ENCODE data around the gene SLMAP. TPM values are rescaled to one million over a fixed set of nuclear protein-coding genes. Genes with fewer than 3 reads are reported as not detected.

The SLMAP gene
- total and polyA plus RNA-seq, 2 experiments from 2014 or later, result 32.1 to 73.0 TPM

DNA sequence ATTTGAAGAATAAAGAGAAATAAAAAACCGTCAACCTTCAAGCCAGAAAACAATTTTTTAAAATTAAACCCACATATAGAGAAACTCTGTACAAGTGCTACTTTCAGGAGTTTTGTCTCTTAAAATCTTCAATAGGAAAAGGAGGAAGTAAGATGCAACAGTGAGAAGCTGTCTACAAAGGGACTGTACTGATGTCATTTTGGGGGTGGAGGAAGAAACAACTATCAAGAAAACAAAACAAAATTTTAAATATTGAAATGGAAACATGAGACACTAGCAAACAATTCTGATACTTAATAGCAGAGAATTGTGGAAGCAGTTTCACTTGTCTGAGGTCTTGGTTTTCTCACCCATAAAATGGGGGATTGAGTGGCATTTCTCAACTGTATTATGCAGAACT is 84.4 kb downstream of the SLMAP start (continued):
- TF ChIP-seq, protein P1, sequence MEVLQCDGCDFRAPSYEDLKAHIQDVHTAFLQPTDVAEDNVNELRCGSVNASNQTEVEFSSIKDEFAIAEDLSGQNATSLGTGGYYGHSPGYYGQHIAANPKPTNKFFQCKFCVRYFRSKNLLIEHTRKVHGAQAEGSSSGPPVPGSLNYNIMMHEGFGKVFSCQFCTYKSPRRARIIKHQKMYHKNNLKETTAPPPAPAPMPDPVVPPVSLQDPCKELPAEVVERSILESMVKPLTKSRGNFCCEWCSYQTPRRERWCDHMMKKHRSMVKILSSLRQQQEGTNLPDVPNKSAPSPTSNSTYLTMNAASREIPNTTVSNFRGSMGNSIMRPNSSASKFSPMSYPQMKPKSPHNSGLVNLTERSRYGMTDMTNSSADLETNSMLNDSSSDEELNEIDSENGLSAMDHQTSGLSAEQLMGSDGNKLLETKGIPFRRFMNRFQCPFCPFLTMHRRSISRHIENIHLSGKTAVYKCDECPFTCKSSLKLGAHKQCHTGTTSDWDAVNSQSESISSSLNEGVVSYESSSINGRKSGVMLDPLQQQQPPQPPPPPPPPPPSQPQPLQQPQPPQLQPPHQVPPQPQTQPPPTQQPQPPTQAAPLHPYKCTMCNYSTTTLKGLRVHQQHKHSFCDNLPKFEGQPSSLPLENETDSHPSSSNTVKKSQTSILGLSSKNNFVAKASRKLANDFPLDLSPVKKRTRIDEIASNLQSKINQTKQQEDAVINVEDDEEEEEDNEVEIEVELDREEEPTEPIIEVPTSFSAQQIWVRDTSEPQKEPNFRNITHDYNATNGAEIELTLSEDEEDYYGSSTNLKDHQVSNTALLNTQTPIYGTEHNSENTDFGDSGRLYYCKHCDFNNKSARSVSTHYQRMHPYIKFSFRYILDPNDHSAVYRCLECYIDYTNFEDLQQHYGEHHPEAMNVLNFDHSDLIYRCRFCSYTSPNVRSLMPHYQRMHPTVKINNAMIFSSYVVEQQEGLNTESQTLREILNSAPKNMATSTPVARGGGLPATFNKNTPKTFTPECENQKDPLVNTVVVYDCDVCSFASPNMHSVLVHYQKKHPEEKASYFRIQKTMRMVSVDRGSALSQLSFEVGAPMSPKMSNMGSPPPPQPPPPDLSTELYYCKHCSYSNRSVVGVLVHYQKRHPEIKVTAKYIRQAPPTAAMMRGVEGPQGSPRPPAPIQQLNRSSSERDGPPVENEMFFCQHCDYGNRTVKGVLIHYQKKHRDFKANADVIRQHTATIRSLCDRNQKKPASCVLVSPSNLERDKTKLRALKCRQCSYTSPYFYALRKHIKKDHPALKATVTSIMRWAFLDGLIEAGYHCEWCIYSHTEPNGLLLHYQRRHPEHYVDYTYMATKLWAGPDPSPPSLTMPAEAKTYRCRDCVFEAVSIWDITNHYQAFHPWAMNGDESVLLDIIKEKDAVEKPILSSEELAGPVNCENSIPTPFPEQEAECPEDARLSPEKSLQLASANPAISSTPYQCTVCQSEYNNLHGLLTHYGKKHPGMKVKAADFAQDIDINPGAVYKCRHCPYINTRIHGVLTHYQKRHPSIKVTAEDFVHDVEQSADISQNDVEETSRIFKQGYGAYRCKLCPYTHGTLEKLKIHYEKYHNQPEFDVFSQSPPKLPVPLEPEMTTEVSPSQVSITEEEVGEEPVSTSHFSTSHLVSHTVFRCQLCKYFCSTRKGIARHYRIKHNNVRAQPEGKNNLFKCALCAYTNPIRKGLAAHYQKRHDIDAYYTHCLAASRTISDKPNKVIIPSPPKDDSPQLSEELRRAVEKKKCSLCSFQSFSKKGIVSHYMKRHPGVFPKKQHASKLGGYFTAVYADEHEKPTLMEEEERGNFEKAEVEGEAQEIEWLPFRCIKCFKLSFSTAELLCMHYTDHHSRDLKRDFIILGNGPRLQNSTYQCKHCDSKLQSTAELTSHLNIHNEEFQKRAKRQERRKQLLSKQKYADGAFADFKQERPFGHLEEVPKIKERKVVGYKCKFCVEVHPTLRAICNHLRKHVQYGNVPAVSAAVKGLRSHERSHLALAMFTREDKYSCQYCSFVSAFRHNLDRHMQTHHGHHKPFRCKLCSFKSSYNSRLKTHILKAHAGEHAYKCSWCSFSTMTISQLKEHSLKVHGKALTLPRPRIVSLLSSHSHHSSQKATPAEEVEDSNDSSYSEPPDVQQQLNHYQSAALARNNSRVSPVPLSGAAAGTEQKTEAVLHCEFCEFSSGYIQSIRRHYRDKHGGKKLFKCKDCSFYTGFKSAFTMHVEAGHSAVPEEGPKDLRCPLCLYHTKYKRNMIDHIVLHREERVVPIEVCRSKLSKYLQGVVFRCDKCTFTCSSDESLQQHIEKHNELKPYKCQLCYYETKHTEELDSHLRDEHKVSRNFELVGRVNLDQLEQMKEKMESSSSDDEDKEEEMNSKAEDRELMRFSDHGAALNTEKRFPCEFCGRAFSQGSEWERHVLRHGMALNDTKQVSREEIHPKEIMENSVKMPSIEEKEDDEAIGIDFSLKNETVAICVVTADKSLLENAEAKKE (CRISPR knock-in tag; IDR thresholded peaks at IDR 0.05), result no peak
- TF ChIP-seq, protein P2, sequence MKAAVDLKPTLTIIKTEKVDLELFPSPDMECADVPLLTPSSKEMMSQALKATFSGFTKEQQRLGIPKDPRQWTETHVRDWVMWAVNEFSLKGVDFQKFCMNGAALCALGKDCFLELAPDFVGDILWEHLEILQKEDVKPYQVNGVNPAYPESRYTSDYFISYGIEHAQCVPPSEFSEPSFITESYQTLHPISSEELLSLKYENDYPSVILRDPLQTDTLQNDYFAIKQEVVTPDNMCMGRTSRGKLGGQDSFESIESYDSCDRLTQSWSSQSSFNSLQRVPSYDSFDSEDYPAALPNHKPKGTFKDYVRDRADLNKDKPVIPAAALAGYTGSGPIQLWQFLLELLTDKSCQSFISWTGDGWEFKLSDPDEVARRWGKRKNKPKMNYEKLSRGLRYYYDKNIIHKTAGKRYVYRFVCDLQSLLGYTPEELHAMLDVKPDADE (IDR thresholded peaks at IDR 0.05), result no peak

DNA sequence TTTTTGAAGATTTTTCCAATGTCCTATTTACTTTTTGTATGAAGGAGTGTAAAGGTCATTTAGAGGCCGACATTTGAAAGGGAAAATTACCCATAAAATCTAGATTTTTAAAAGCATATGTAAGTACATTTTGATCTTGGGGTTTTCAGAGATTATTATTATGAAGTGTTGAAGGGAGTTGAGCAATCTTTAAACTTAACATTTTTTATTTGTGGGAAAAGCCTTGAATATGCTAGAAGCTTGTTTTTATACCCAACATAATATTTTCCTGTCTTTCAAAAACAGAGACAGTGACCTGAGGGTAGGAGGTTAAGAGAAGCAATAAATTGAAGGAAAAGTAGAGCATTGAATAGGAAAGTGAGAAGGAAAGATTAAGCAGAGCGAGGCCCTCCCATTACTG is 85.7 kb downstream of the SLMAP start:
- Mint-ChIP-seq H3K9me3 (no peaks in the 10 kb centered on the region), H3K27ac (no peak overlapping the region), H3K4me3 (no peak overlapping the region), H3K36me3 (ENCODE audit: low read depth) (no peaks in the 10 kb centered on the region; the same call in 2 of the 3 replicates), H3K27me3 (ENCODE audit: insufficient read depth, low read depth, poor library complexity) (peaks cover 3% of the 10 kb centered on the region), H3K4me1 (peaks cover 11% of the 10 kb centered on the region)
- H3K9me2 ChIP-seq (ENCODE audit: insufficient read depth), result no peaks in the 10 kb centered on the region
- H3K4me1 ChIP-seq (ENCODE audit: insufficient read depth), result 0 out of 2 replicates have a peak, but pooled peaks cover 3% of the 10 kb centered on the region
- H4K20me1 ChIP-seq (replicated peaks; ENCODE audit: insufficient read depth), result no peaks in the 10 kb centered on the region
- no peak overlapping the region for H3K4me3 ChIP-seq
- no peaks in the 10 kb centered on the region for H3K36me3 ChIP-seq (ENCODE audit: insufficient read depth)
- no peak overlapping the region for H2AFZ ChIP-seq
- H3F3A ChIP-seq (replicated peaks; ENCODE audit: low read depth), result no peaks in the 10 kb centered on the region
- no peaks in the 10 kb centered on the region; the same call in 1 of the 2 replicates for H3K79me2 ChIP-seq (replicated peaks; ENCODE audit: insufficient read depth)
- DNase-seq (ENCODE audit: low spot score) (no peak), ATAC-seq (no peak)
- H3K27me3 ChIP-seq (ENCODE audit: insufficient read depth), result no peaks in the 10 kb centered on the region
- H3K4me2 ChIP-seq, result no peak overlapping the region
- H3K27ac ChIP-seq (ENCODE audit: low read depth), result no peak overlapping the region
- TF ChIP-seq, protein P2 (IDR thresholded peaks at IDR 0.05), result no peak
- TF ChIP-seq CREB1 (CRISPR knock-in tag; IDR thresholded peaks at IDR 0.05; ENCODE audit: low read depth) (no peak), JUNB (IDR thresholded peaks at IDR 0.05; ENCODE audit: unreplicated experiment) (no peak), EZH2 (IDR thresholded peaks at IDR 0.05; ENCODE audit: low read depth, unreplicated experiment) (no peak), EZH2phosphoT487 (IDR thresholded peaks at IDR 0.05; ENCODE audit: unreplicated experiment) (no peak), ZNF331 (CRISPR knock-in tag; IDR thresholded peaks at IDR 0.05; ENCODE audit: low read depth) (no peak), NANOG (IDR thresholded peaks at IDR 0.05; ENCODE audit: borderline replicate concordance) (no peak), ZNF114 (CRISPR knock-in tag; IDR thresholded peaks at IDR 0.05) (no peak)
- TF ChIP-seq, protein P3, sequence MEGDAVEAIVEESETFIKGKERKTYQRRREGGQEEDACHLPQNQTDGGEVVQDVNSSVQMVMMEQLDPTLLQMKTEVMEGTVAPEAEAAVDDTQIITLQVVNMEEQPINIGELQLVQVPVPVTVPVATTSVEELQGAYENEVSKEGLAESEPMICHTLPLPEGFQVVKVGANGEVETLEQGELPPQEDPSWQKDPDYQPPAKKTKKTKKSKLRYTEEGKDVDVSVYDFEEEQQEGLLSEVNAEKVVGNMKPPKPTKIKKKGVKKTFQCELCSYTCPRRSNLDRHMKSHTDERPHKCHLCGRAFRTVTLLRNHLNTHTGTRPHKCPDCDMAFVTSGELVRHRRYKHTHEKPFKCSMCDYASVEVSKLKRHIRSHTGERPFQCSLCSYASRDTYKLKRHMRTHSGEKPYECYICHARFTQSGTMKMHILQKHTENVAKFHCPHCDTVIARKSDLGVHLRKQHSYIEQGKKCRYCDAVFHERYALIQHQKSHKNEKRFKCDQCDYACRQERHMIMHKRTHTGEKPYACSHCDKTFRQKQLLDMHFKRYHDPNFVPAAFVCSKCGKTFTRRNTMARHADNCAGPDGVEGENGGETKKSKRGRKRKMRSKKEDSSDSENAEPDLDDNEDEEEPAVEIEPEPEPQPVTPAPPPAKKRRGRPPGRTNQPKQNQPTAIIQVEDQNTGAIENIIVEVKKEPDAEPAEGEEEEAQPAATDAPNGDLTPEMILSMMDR (conservative IDR thresholded peaks at IDR 0.05; ENCODE audit: low read depth in 2 of 2), result no peak
- TF ChIP-seq, protein P4, sequence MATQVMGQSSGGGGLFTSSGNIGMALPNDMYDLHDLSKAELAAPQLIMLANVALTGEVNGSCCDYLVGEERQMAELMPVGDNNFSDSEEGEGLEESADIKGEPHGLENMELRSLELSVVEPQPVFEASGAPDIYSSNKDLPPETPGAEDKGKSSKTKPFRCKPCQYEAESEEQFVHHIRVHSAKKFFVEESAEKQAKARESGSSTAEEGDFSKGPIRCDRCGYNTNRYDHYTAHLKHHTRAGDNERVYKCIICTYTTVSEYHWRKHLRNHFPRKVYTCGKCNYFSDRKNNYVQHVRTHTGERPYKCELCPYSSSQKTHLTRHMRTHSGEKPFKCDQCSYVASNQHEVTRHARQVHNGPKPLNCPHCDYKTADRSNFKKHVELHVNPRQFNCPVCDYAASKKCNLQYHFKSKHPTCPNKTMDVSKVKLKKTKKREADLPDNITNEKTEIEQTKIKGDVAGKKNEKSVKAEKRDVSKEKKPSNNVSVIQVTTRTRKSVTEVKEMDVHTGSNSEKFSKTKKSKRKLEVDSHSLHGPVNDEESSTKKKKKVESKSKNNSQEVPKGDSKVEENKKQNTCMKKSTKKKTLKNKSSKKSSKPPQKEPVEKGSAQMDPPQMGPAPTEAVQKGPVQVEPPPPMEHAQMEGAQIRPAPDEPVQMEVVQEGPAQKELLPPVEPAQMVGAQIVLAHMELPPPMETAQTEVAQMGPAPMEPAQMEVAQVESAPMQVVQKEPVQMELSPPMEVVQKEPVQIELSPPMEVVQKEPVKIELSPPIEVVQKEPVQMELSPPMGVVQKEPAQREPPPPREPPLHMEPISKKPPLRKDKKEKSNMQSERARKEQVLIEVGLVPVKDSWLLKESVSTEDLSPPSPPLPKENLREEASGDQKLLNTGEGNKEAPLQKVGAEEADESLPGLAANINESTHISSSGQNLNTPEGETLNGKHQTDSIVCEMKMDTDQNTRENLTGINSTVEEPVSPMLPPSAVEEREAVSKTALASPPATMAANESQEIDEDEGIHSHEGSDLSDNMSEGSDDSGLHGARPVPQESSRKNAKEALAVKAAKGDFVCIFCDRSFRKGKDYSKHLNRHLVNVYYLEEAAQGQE (IDR thresholded peaks at IDR 0.05; ENCODE audit: unreplicated experiment), result no peak
